HG03095 (cell line): ENCODE results near the gene PCIF1.

ENCODE experiments used
- ATAC-seq: cut with Tn5 transposase; IDR thresholded peaks from one replicate; pipeline ENCODE4 v1.9.1; 2021; ENCODE audit warnings: moderate library complexity; ENCODE audit not compliant: unreplicated experiment

Gene PCIF1

DNA sequence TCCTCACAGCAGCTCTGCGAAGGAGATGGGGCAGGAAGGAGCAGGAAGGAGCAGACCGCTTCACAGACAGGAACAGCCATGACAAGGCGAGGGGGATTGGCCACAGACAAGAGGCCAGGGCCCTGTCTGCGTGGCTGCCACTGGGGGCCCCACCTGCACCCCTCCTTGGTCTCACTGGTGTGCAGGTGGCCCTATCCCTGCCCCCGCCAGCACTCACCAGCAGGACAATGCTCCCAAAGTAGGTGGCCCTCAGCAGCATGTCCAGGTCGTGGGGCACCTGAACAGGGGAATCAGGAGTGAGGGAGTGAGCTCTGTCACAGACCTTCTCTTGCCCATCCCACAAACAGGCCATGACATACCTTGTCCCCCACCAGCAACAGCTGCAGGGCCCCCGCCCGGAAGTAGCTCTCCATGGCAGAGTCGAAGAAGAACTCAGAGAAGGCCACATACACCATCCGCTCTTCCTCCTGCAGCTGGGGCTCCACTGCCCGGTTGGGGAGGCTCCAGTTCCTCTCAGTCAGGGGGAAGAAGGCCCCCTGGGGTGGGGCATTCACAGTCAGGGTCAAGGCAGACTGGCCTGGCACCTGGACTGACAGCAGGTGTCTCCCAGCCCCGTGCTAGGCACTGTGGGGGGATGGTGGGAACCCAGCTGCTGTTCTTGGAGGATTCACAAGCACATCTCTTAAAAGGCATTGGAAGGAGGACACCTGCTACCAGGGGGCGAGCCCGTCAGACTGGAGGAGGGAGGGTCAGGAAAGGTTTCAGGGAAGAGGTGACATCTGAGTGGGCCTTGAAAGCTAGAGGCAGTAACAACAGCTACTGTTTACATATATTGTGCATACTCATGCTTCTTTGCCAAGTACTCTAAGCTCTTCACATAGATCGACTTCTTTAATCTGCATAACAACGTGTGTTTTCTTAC is 29.6 kb upstream of the PCIF1 start:
- ATAC-seq: no peak

DNA sequence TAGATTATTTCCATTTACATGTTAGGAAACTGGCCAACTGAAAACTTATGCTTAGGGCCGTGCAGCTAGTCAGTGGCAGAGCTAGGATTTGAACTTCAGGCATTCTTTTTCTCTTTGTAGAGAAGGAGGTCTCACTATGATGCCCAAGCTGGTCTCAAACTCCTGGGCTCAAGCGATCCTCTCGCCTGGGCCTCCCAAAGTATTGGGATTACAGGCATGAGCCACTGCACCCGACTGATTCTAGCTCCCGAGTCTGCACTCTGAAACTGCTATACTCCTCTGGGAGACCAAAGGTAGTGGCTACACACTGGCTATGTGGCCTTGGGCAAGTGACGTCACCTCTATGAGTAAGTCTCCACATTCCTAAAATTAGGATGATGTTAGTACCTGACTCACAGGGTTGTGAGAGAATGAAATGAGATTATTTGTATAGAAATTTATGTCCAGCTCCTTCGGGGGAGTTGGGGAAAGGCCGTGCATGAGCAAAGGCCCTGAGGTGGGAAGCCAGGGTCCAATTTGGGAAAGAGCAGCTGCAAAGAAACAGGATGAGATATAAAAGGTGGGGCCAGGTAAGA is 28.9 kb upstream of the PCIF1 start:
- no peak for ATAC-seq

DNA sequence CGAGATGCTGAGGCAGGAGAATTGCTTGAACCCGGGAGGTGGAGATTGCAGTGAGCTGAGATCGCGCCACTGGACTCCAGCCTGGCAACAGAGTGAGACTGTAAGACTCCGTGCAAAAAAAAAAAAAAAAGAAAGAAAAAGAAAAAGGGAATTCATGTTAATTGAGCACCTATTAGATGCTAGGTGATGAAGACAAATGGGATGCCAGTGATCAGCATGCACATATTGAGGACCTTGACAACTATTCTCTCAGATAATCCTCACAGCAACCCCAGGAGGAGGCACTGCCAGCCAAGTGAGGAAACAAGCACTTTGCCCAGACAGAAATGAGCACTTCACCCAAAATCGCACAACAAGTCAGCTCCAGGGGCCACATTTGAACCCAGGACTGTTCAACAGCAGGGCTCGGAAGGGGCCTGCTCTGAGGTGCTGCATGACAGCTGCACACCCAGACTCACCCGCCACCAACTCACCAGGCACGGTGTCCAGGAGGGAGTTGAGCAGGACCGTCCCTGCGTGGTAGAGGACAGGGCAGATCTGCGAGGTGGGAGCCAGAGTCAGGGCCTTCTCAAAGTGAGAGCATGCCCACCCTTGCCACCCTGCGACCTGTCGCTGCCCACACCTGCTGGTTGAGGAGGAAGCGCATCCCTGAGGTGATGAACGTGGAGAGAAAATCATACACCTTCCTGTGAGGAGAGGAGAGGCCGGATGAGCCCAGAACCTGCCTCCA is 27.1 kb upstream of the PCIF1 start:
- no peak for ATAC-seq

DNA sequence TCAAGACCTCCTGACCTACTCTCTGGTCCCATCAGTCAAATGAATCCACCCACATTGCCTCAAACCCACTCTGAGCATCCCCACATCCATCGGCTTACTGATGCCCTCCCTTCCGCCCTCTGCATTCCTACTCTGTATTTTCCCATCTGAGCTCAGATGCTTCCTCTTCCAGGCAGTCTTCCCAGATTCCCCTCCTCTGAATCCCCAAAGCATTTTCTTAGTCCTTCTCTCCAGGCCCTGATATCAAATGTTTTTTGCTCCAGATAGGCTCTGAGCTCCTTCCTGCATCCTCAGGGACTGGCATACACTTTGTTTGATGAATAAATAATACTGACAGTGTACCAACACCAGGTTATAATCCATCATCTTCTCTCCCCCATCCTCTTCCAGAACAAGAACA is 26.4 kb upstream of the PCIF1 start:
- ATAC-seq: no peak

DNA sequence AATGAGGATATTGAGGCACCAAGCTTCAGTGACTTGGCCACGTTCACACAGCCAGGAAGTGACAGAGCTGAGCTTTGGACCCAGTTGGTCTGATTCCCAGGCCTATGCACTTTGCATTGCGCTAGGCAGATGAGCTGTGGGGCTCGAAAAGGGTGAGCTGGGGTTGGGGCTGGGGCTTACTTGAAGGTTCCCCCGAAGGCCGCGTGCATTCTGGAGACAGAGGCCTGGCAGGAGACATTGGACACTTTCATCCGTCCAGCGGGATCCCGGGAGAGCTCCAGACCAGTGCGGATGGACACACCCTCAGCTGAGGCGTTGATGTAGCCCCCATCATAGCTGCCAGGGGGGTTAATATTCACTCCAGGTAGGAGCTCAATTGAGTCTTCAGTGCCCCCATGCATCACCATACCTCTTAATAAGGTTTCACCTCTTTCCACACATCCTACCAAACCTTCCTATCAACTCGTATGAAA is 25.1 kb upstream of the PCIF1 start:
- no peak for ATAC-seq

DNA sequence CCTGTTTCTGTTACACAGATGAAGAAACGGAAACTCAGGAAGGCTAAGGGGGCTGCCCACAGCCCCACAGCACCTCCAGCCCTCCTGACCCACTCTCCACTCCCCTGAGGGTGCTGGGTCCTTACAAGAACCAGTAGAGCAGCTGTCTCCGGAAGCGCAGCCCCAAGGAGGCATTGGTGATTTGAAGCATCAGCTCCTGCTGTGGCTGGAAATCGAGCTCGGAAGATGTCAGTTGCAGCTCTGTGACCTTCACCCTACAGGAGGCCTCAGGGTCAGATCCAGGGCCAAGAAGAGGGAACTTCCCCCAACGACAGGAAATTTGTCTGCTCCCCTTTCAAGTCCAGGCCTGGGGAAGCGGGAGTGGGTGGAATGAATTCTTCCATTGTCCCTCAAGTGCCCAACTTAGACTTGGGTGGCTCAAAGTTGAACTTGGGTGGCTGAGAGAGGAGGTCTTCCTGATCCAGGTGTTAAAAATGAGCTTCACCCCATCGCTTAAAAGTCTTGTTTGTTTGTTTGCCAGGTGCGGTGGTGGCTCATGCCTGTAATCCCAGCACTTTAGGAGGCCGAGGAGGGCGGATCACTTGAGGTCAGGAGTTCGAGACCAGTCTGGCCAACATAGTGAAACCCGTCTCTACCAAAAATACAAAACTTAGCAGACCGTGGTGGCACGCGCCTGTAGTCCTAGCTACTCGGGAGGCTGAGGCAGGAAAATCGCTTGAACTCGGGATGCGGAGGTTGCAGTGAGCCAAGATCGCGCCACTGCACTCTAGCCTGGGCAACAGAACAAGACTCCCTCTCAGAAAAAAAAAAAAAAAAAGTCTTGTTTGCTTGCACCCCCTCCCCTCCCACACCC is 24.4 kb upstream of the PCIF1 start:
- ATAC-seq: no peak

DNA sequence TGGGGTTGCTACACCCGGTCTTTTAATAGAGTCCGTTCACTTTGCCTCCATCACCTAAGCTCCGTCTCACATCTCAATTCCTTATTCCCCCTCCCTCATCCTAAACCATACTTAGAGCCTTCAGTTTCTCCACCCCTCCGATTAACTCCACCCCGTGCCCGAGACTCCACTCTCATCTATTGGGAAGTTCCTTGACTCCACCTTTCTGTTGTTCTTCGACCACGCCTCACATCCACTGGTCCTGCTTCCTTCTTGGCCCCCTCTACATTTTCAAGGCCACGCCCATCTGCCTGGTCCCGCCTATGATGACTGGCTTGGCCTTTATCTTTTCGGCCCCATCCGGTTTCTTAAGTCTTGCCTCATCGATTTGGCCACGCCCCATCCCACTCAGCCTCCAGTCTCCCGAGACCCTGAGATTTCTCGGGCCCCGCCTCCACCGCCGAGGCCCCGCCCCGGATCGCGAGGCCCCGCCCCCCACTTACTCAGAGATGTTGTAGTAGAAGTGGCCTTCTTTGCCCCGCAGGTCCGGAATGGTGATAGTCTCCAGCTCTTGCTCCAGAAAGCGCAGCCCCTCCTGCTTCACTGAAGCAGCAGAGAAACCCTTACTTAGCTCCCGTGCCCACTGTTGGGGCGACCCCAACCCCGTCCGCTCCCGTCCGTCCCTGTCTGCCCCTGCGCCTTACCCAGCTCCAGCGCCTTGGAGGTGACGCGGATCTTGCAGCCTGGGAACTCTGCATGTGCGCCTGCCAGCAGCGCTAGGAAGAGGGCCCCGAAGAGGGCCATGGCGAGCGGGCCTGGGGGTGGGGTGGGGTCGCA is 23.6 kb upstream of the PCIF1 start:
- ATAC-seq: peak; percentile 85

DNA sequence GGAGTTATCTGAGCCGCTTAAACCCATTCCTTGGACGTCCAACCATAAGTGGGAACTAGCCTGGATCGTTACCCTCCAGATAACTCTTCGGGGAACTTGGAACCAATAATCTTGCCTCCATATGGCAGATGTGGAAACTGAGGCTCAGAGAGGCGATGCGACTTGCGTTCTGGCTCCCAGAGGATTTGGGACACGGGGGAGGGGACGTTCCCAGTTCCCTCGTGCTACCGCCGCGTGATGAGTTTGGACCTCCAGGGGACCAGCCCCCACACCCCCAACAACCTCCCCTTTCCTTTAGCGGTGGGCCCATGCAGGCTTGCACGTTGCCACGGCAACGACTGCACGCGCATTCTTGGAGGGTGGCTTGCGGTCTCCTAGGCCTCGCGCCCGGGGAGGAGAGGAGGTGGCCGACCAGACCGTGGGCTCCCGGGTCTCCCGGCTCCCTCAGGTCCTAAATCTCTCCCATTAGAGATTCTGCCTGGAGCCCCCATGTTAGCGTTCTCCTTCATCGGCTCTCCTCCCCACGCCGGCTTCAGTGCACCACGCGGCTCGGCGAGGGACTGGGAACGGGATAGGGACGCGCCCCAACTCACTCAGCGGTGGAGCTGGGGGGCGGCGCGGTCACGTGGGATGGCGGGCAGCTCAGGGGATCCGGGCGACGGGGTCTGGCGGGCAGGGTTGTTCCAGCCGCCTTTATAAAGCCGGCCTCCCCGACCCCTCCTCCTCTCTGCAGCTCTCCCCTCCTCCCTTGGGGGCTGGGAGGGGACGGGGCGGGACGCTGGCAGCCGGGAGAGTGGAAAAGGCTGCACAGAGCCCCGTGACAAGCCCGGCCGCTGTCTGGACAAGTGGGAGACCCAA is 22.8 kb upstream of the PCIF1 start, which contains the start of gene PLTP:
PLTP (minus strand) TSS at position 670 of the 858 bp plus-strand sequence. CDS start 703 bp downstream, outside the sequence.
- no peak for ATAC-seq

DNA sequence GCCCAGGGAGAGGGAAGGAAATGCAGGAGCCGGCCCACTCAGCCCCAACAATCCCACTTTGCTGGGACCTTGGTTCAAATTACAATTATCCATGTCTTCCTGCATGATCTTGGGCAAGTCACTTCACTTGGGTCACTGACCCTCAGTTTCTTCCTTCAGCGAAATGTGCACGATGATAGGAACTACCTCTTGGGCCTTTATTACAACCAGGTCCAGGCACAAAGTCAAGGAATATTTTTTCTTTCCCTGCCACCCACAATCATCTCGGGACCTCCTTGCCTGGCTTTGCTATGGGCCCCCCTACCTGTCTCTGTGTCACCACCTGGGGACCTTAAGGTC is 22.2 kb upstream of the PCIF1 start:
- ATAC-seq: no peak

DNA sequence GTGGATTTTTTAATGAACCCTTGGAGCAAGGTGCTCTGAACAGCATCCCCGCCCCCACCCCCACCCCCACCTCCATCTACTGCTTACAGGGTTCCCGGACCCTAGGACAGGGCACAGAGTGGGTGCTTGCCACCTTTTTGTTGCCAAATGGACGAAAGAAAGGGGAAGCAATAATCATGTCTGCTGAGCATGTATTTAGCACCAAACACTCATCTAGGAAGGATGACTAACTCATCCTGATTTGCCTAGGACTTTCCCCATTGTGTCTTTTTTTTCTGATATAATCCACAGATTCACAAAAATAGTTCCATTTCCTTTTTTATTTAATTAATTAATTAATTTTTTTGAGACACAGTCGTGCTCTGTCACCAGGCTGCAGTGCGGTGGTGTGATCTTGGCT is 21.4 kb upstream of the PCIF1 start:
- no peak for ATAC-seq

DNA sequence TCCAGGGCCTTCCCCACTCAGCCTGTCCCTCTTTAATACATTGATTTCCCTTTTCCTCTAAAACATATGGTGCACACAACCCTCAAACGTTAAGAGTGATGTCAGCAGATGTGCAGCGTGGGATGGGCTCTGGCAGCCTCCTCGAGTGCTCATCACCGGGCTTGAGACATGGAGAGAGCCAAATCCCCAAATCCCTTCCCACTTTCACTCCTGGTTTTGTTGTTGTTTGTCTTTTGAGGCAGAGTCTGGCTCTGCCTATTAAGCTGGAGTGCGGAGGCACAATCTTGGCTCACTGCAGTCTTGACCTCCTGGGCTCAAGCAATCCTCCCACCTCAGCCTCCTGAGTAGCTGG is 16.7 kb upstream of the PCIF1 start:
- ATAC-seq: no peak

DNA sequence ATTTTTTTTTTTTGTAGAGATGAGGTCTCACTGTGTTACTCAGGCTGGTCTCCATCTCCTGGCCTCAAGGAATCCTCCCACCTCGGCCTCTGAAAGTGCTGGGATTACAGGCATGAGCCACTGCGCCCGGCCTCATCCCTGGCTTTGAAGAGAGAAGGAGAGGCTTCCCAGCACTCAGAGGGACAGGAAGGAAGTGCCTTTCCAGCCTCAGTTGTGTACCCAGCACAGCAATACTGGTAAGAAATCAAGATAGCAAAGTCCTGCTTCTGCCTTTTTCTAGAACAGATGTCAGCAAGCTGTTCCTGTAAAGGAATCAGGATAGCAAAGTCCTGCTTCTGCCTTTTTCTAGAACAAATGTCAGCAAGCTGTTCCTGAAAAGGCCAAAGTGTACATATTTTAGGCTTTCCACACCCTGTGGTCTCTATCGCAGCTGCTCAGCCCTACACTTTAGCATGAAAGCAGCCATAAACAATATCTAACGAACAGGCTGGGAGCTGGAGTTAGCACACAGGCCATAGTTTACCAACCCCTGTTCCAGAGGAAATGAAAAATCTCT is 16.2 kb upstream of the PCIF1 start:
- no peak for ATAC-seq

DNA sequence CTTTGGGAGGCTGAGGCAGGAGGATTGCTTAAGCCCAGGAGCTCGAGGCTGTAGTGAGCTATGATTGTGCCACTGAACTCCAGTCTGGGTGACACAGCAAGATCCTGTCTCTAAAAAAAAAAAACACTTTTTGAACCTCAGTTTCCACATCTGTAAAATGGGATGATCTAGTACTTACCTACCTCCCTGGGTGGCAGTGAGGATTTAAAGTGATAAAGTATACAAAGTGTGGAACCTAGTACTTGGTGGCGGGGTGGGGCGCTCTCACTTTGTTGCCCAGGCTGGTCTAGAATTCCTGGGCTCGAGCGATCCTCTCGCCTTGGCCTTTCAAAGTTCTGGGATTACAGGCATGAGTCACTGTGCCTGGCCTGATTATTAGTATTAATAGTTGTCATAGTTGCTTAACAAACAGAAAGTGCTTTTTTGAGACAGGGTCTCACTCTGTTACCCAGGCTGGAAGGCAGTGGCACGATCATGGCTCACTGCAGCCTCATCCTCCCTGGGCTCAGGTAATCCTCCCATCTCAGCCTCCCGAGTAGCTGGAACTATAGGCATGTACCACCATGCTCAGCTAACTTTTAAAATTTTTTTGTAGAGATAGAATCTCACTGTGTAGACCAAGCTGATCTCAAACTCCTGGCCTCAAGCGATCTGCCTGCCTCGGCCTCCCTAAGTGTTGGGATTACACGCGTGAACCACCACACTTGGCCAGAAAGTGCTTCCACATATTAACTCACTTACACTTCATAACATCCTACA is 15.5 kb upstream of the PCIF1 start:
- ATAC-seq: no peak

DNA sequence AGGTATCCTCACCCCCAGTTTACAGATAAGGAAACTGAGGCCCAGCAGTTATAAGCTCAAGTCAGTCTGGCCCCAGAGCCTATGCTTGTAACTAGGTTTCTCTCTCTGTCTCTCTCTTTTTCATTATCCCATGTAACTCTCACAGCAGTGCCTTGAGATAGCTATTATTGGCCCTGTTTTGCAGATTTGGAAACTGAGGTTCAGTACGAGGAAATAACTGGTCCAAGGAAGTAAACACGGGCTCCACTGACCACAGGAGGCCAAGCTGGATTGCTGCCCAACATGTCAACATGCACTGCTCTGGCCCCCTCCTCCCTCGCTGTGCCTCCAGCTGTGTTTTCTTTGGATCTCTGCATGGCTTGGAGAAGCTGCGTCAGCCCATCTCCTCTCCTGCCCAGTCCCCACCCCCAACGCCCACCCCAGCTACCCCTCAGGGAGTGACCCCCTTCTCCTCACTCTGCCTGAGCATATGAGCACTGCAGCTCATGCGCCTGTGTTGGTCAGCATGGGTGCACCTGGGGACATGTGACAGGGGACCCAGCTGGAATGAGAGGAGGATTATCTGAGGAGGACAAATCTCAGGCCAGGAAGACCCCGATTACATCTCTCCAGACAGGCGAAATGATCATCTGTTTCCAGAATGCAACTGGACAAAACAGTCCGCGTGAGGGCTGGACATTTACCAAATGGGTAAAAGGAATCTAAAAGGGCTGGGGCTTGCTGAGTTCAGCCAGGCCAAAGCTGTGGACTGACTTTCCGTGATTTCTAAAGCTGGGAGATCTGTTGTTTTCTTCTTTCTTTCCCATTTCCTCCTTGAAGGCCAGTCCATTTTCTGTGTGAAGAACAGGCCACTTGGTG is 14.7 kb upstream of the PCIF1 start:
- ATAC-seq: no peak

DNA sequence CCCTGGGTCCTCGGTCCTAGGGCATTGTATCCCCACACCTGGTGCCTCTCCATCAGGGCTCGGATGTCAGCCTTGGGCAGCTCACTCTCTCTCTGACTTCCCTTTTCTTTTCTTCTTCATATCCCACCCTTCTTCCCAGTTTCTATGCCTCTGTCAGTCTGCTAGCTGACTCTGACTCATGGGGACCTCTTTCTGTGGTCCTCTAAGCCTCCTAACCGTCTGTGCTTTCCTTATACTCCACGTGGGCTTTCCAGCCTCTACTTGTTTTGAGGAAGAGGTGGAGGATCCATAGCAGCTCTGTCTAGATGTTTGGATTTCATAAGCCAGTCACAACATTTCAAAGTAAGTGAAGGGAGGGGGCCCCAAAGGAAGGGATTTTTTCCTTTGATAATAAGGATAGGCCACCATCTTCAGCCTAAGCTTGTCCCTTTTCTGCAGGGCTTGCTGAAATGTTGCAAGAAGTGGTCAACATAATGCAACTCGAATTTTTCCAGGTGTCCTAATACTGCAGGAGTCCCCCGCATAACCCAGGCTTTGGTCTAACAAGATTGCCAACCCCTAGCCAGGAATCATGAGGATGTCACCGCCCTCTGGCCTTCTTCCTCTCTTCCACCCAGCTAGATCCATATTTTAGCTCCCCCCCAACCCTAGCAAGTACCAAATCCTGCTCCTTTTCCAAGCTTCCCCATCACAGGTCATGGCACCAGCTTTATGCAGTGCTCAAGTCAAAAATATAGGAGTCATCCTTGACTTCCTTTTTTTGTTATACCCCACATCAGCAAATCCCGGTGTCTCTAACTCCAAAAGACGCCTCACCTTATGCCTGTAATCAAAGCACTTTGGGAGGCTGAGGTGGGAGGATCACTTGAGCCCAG is 13.8 kb upstream of the PCIF1 start:
- no peak for ATAC-seq
